Spleen (tissue), 11 donors: ENCODE results near the gene PALM. TPM values are rescaled to one million over a fixed set of nuclear protein-coding genes. Genes with fewer than 3 reads are reported as not detected.
A peak's percentile ranks its signal among the peaks of the same experiment; 100 is the strongest.

Experiments
- DNase-seq: peaks from one replicate; pipeline ENCODE4 v3.0.0-alpha.2; 2020
- H3K27ac ChIP-seq, 8 donors: fragments of 200-600 bp; sonication (generic) in 7 of 8; 1 replicate in 4 of 8; 2 replicates in 4 of 8; pipeline versions ENCODE4 v1.5.0 to v1.8.0; 2016 to 2021; ENCODE audit warnings: inconsistent platforms in 4 of 8, mild to moderate bottlenecking in 4 of 8, moderate library complexity in 1 of 8
- H3K27me3 ChIP-seq, 7 donors: fragments of 200-600 bp; sonication (generic) in 6 of 7; replicated peaks in 1 of 7; 1 replicate in 4 of 7; 2 replicates in 3 of 7; pipeline versions ENCODE4 v1.5.0 to v1.8.0; 2016 to 2021; ENCODE audit warnings: inconsistent platforms in 3 of 7, mild to moderate bottlenecking in 1 of 7
- H3K36me3 ChIP-seq, 6 donors: fragments of 200-600 bp; sonication (generic) in 5 of 6; 1 replicate in 4 of 6; 2 replicates in 2 of 6; pipeline versions ENCODE4 v1.5.0 to v1.8.0; 2016 to 2021; ENCODE audit warnings: inconsistent platforms in 2 of 6
- H3K4me1 ChIP-seq, 6 donors: fragments of 200-600 bp; sonication (generic) in 5 of 6; 1 replicate in 3 of 6; 2 replicates in 3 of 6; pipeline versions ENCODE4 v1.5.0 to v1.8.0; 2016 to 2021; ENCODE audit warnings: inconsistent platforms in 3 of 6
- H3K4me3 ChIP-seq, 8 donors: fragments of 200-600 bp; sonication (generic) in 7 of 8; 1 replicate in 4 of 8; 2 replicates in 4 of 8; pipeline versions ENCODE4 v1.5.0 to v1.8.0; 2016 to 2021; ENCODE audit warnings: inconsistent platforms in 4 of 8, mild to moderate bottlenecking in 4 of 8, moderate library complexity in 2 of 8
- H3K9me3 ChIP-seq, 8 donors: fragments of 200-600 bp; sonication (generic) in 7 of 8; 1 replicate in 4 of 8; 2 replicates in 4 of 8; pipeline versions ENCODE4 v1.5.0 to v1.8.0; 2016 to 2021; ENCODE audit warnings: inconsistent platforms in 4 of 8
- CTCF ChIP-seq, 11 experiments: fragments of 200-600 bp in 7 of 11; fragments of 450-650 bp in 4 of 11; sonication (generic) in 4 of 11; IDR thresholded peaks in 8 of 11; conservative IDR thresholded peaks in 3 of 11; 1 replicate in 7 of 11; 2 replicates in 4 of 11; pipeline versions ENCODE4 v1.4.0 to v1.8.0; 2016 to 2021; ENCODE audit warnings: antibody characterized with exemption in 11 of 11, inconsistent platforms in 4 of 11, mild to moderate bottlenecking in 1 of 11
- POLR2A ChIP-seq, 3 donors: fragments of 450-650 bp; IDR thresholded peaks; one replicate each; pipeline ENCODE4 v1.5.1; 2017; ENCODE audit warnings: antibody characterized with exemption in 3 of 3, mild to moderate bottlenecking in 1 of 3
- POLR2AphosphoS5 ChIP-seq, 3 donors: sonication (generic); formaldehyde crosslinking; IDR thresholded peaks; one replicate each; pipeline ENCODE4 v1.5.1; 2017; ENCODE audit warnings: antibody characterized with exemption in 3 of 3
- WGBS, 5 donors: extraction: QIAGEN DNeasy Blood & Tissue Kit in 3 of 5; methylation state at CpG; one replicate each; pipeline versions ENCODE4 v1.1.5 to v1.1.7; 2013 to 2018; 5-methylcytosine and 5-hydroxymethylcytosine counted together
- intact Hi-C: fragments of 100-400 bp; cut with DNase I; formaldehyde crosslinking; loops from one replicate; pipeline ENCODE4 v1.15.0; 2023; ENCODE audit warnings: low total_unique reads
- polyA plus RNA-seq, 3 donors: library from polyadenylated mRNA; stranded (reverse); fragments of 200-250 nt; gene quantifications; one replicate each; pipeline ENCODE4 v1.2.1, GENCODE V29; 2013
- total RNA-seq, 7 donors: library from RNA; depleted of rRNA in 3 of 7; stranded (reverse); fragments of >200 nt in 3 of 7; fragmentation: NEBNext Ultra II Directional in 4 of 7; extraction: Animal tissue kit (Norgen Biotek cat#: 25700) in 4 of 7; gene quantifications; one replicate each; pipeline versions ENCODE4 v1.1.0 to v1.2.1, GENCODE V29; 2016 to 2021
- donor health status: healthy with polysubstance abuse.
- donor health status: DM: no; HTN: no; CAD: no; lungs with moderate emphysema.
- donor health status: DM: no; HTN: no; CAD: no.
- donor health status: Bipolar disorder and iron deficiency.
- donor health status: healthy.
- donor health status: DM: no; HTN: no; CAD: no.
- donor health status: DM: yes; HTN: yes; CAD: no.

The PALM gene
- total and polyA plus RNA-seq, 10 donors, result 6.0 to 80.1 (median 27.0) TPM

- peaks cover 0 to 35% (median 23%) of the 10 kb centered on the region in 6 donors for H3K4me1 ChIP-seq
- peaks cover 0 to 10% (median 8%) of the 10 kb centered on the region in 8 donors for H3K9me3 ChIP-seq
- no peak overlapping the region for H3K27ac ChIP-seq
- peaks cover 0 to 6% (median 0%) of the 10 kb centered on the region in 6 donors for H3K36me3 ChIP-seq
- TF ChIP-seq CTCF (IDR thresholded peaks at IDR 0.05 in 8 of 11, conservative IDR thresholded peaks at IDR 0.05 in 3 of 11), result no peak
- TF ChIP-seq POLR2AphosphoS5 (IDR thresholded peaks at IDR 0.05), result no peak
- TF ChIP-seq POLR2A (IDR thresholded peaks at IDR 0.05), result no peak
- 92 to 96% (median 93%) methylated on average over 3 of the region's 3 CpGs for WGBS, 5 donors
- DNase-seq, result no peak
- no peak overlapping the region for H3K4me3 ChIP-seq
- intact Hi-C loops, result no loop called here
- H3K27me3 ChIP-seq, result peaks cover 0 to 38% (median 19%) of the 10 kb centered on the region in 7 donors
Observed at GRCh38 chr19:715347-715746, 6.6 kb downstream of the PALM start.

- Histone ChIP-seq H3K4me3 (peak overlapping the region in 1 of 8 donors; percentile 46), H3K27me3 (peaks cover 0 to 55% (median 18%) of the 10 kb centered on the region in 7 donors), H3K36me3 (peaks cover 0 to 6% (median 0%) of the 10 kb centered on the region in 6 donors), H3K4me1 (peaks cover 8 to 53% (median 38%) of the 10 kb centered on the region in 6 donors), H3K27ac (peak overlapping the region in 6 of 8 donors; percentile 51 to 81 (median 72)), H3K9me3 (peaks cover 0 to 10% (median 8%) of the 10 kb centered on the region in 8 donors)
- TF ChIP-seq POLR2A (IDR thresholded peaks at IDR 0.05) (no peak), CTCF (IDR thresholded peaks at IDR 0.05 in 8 of 11, conservative IDR thresholded peaks at IDR 0.05 in 3 of 11) (no peak), POLR2AphosphoS5 (IDR thresholded peaks at IDR 0.05) (no peak)
- 42 to 66% (median 56%) methylated on average over 20 to 23 of the region's 23 CpGs for WGBS, 5 donors
- intact Hi-C loops, result no loop called here
- DNase-seq, result no peak
Observed at GRCh38 chr19:718251-718951, 9.7 kb downstream of the PALM start.

GRCh38 chr19:718991-719512 is 10.3 kb downstream of the PALM start:
- peak overlapping the region in 5 of 8 donors; percentile 0 to 46 (median 13) for H3K4me3 ChIP-seq
- H3K9me3 ChIP-seq, result peaks cover 0 to 10% (median 8%) of the 10 kb centered on the region in 8 donors
- WGBS, 5 donors, result 25 to 60% (median 25%) methylated on average over 10 to 54 of the region's 54 CpGs
- intact Hi-C loops, result no loop called here
- peaks cover 0 to 6% (median 0%) of the 10 kb centered on the region in 6 donors for H3K36me3 ChIP-seq
- DNase-seq, result no peak
- no peak for TF ChIP-seq POLR2A (IDR thresholded peaks at IDR 0.05)
- peak; percentile 29 to 71 (median 65) for TF ChIP-seq POLR2AphosphoS5 (IDR thresholded peaks at IDR 0.05)
- TF ChIP-seq CTCF (IDR thresholded peaks at IDR 0.05 in 8 of 11, conservative IDR thresholded peaks at IDR 0.05 in 3 of 11), result no peak
- peaks cover 8 to 59% (median 38%) of the 10 kb centered on the region in 6 donors for H3K4me1 ChIP-seq
- peaks cover 0 to 55% (median 18%) of the 10 kb centered on the region in 7 donors for H3K27me3 ChIP-seq
- H3K27ac ChIP-seq, result peak overlapping the region in 6 of 8 donors; percentile 51 to 81 (median 72)
